Measurements from ENCODE around the gene ANO7. TPM values are rescaled to one million over a fixed set of nuclear protein-coding genes. Genes with fewer than 3 reads are reported as not detected.

ANO7 gene
- total RNA-seq, 1 experiment from 2014 or later: 5.2 TPM

DNA sequence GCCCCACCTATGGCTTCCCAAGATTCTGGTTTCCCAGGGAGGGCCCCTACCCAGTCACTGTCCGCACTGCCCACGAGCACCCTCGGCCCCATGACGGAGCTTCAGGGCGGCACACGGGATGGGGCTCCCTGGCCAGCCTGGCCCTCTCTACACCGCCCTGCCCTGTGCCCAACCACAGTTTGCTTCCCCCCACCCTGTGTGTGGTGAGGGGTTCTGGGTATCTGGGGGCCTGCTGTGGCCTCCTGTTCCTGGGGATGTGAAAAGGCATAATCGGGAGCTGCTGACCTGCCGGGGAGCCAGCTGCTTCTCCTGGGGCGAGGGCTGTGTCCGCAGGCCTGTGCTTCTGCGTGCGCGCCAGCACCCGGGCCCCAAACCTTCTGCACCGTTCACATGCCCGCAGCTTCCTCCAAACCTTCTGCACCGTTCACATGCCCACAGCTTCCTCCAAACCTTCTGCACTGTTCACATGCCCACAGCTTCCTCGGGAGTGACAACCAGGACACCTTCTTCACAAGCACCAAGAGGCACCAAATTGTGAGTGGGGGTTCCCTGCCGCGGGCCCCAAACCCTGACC, 12.4 kb downstream of the ANO7 start:
- no peak overlapping the region for H4K5ac ChIP-seq (ENCODE audit: insufficient read length, low read depth, low read length)
- peak overlapping the region in 2 of 3 experiments; percentile 67; a peak in 1 of 7 replicates for H3K27ac Mint-ChIP-seq
- no peak for DNase-seq
- no peak for TF ChIP-seq CTCF (conservative IDR thresholded peaks at IDR 0.05)
- no peaks in the 10 kb centered on the region; the same call in none of the 2 replicates for H3K27me3 Mint-ChIP-seq (ENCODE audit: low read depth)
- H2BK5ac ChIP-seq (ENCODE audit: insufficient read length, low read length): no peak overlapping the region
- no peak overlapping the region for H4K91ac ChIP-seq (ENCODE audit: insufficient read length, low read depth, low read length)
- H3K36me3 Mint-ChIP-seq (ENCODE audit: insufficient read depth in 1 of 3, low read depth in 3 of 3): no peaks in the 10 kb centered on the region; a peak in 1 of 7 replicates
- peaks cover 0 to 4% of the 10 kb centered on the region in 2 experiments; a peak in 1 of 4 replicates for H3K4me1 Mint-ChIP-seq
- no peak overlapping the region for H3K27ac ChIP-seq (ENCODE audit: insufficient read length, low read depth, low read length)
- no peak overlapping the region for H2BK120ac ChIP-seq (ENCODE audit: low read depth, low read length, poor library complexity, severe bottlenecking)
- no peaks in the 10 kb centered on the region for H4K20me1 ChIP-seq (ENCODE audit: control insufficient read depth, insufficient read depth, insufficient read length)
- no peak overlapping the region for H4K8ac ChIP-seq (replicated peaks; ENCODE audit: insufficient read length, low read depth, low read length)
- no peak overlapping the region for H2AK5ac ChIP-seq (ENCODE audit: insufficient read length, low read length)
- no peak overlapping the region for H3K23ac ChIP-seq (ENCODE audit: insufficient read length, low read depth, low read length)
- H3K4ac ChIP-seq (ENCODE audit: low read depth, low read length): no peak overlapping the region
- H3K23me2 ChIP-seq (ENCODE audit: insufficient read length, low read depth, low read length, poor library complexity, severe bottlenecking): no peaks in the 10 kb centered on the region
- no peak overlapping the region for H2BK20ac ChIP-seq (ENCODE audit: low read depth, low read length, poor library complexity, severe bottlenecking)
- H3K79me2 ChIP-seq (ENCODE audit: insufficient read depth, low read length): no peaks in the 10 kb centered on the region
- no peak overlapping the region for H2BK12ac ChIP-seq (ENCODE audit: insufficient read length, low read depth, low read length)
- H3K56ac ChIP-seq (ENCODE audit: insufficient read length, low read depth, low read length): no peak overlapping the region
- no peaks in the 10 kb centered on the region for H3K27me3 ChIP-seq (ENCODE audit: insufficient read depth, low read length)
- WGBS (ENCODE audit: extremely low coverage, insufficient read length, low lambda C conversion rate): no CpG with 5 or more reads among the region's 21 CpGs
- no peak overlapping the region for H3K14ac ChIP-seq (ENCODE audit: insufficient read depth, low read length)
- H3K79me1 ChIP-seq (ENCODE audit: insufficient read depth, low read depth, low read length, poor library complexity, severe bottlenecking): no peaks in the 10 kb centered on the region
- no peak overlapping the region for H3K9ac ChIP-seq (ENCODE audit: extremely low read depth, insufficient read length, low read length)
- H3K4me1 ChIP-seq (ENCODE audit: insufficient read depth, low read length): no peaks in the 10 kb centered on the region
- H3K4me3 Mint-ChIP-seq: no peak overlapping the region
- H3K4me2 ChIP-seq (ENCODE audit: insufficient read depth, insufficient read length, low read length): no peak overlapping the region
- H3K9me3 ChIP-seq (ENCODE audit: control insufficient read depth, low read depth, low read length): no peaks in the 10 kb centered on the region
- H2AFZ ChIP-seq (ENCODE audit: low read length): no peak overlapping the region
- H3K9me3 Mint-ChIP-seq: no peaks in the 10 kb centered on the region
- H3K18ac ChIP-seq (ENCODE audit: insufficient read length, low read depth, low read length): no peak overlapping the region
- H3T11ph ChIP-seq (ENCODE audit: low read length): no peak overlapping the region
- no peak overlapping the region for H2BK15ac ChIP-seq (ENCODE audit: low read depth, low read length)
